GM19372 (cell line): ENCODE measurements around the gene TBC1D22A.
"Not testable (repeated sequence)": the region's sequence is repeated elsewhere in the genome, so short reads cannot be mapped to it uniquely, and the experiment has no call there.

ENCODE experiments used
- ATAC-seq: cut with Tn5 transposase; IDR thresholded peaks from one replicate; pipeline ENCODE4 v1.9.1; 2021; ENCODE audit warnings: mild to moderate bottlenecking, low read depth, moderate library complexity; ENCODE audit not compliant: unreplicated experiment

The TBC1D22A gene, protein sequence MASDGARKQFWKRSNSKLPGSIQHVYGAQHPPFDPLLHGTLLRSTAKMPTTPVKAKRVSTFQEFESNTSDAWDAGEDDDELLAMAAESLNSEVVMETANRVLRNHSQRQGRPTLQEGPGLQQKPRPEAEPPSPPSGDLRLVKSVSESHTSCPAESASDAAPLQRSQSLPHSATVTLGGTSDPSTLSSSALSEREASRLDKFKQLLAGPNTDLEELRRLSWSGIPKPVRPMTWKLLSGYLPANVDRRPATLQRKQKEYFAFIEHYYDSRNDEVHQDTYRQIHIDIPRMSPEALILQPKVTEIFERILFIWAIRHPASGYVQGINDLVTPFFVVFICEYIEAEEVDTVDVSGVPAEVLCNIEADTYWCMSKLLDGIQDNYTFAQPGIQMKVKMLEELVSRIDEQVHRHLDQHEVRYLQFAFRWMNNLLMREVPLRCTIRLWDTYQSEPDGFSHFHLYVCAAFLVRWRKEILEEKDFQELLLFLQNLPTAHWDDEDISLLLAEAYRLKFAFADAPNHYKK

DNA sequence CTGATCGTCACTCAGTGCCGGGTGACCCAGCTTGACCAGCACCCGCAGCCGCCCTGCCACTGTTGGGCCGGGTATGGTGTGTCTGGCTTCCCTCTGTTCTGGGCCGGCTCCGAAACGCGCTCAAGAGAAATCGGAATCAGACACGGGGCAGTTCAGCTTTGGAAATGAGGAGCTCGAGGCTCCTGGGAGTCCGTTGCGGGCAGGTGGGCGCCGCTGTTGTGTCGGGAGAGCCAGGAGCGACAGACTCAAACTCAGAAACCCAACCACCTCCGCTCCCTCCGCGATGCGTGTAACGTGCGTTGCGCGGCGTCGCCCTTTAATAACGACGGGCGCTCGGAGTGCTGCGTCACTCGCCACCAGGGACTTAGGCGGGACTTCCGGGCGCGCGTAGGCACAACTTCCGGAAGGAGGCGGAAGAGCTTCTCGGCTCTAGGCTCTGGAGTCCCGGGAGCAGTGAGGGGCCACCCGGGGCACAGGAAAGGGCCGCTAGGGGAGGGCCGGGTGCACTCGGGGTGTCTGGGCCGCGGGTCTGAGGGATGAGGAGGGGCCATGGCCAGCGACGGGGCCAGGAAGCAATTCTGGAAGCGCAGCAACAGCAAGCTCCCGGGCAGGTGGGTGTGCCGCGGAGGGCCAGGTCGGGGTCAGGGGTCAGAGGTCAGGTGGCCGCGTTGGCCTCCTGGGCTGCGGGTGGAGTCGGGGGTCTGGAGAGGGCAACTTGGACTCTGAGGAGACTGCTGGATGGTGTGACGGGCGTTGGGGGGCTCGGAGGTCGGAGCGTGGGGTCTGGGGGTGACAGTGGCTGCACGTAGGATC, at the start of gene TBC1D22A:
Gene TBC1D22A (plus strand): TSS at position 413 of the 813 bp plus-strand sequence. CDS start 137 bp downstream, at position 550.
- ATAC-seq, result peak; percentile 70

DNA sequence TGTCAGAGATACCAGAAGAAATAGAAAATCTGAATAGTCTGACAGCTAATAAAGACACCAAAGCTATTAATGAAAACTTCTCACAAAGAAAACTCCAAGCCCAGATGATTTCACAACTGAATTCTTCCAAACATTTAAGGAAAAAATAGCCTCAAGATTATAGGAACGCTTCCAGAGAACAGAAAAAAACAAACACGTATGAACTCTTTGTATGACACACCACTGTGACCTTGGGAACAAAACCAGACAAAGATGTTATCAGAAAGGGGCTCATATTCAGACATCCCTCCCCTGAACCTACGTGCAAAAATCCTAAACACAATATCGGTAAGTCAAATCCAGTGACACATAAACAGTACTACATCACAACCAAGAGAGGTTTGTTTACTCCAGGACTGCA, 47.9 kb upstream of the TBC1D22A start:
- ATAC-seq, result no peak

DNA sequence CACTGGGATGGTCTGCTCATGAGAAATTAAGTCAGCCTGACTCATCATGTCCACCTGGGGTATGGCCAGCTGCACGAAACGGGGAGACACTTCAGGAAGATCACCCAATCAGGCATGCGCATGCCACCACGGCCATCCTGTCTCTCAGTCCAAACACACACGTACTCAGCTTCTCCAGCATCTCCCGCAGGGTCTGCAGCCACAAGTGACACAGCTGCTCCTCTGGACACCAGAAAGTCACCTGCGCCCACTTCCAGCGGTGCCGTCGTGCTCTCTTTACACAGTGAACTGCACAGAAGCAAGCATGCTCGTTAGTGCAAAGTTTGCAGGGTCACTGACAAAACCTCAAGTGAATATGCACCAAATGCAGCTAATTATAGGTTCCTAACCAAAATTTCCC, 42.5 kb upstream of the TBC1D22A start:
- ATAC-seq, result no peak

DNA sequence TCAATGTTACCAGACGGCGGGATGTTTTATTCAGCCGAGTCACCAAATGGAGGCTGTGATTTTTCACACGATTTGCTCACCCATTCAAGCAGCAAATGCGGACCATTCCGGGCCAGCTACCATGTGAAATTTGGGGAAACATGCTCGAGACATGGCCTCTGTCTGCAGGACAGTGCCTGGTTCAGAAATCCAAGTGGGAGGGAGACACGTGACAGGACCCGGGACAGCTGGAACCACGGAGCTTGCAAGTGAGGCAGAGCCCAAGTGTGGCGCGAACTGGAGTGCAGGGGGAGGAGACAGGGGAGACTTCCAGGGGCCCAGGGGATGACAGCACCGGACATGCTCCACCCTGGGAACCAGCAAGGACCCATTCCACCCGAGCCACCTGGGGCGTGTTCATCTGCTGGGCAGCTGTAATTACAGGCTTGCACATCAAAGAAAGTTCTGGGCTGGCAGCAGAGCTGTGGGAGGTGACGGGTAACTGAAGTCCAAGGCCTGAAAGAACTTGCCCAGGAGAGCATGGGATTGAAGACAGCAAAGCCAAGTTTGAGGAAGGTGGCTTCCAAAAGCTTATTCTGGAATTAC, 40.9 kb upstream of the TBC1D22A start:
- ATAC-seq, result no peak

DNA sequence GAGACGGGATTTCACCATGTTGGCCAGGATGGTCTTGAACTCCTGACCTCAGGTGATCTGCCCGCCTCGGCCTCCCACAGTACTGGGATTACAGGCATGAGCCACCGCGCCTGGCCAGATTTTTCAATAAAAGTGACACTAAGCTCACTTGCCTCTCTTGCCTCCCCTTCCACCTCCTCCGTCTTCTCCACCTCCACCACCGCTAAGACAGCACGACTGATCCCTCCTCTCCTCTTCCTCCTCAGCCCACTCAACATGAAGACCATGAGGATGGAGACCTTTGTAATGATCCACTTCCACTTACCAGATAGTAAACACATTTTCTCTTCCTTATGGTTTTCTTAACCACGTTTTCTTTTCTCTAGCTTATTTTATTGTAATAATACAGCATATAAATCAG, 38.6 kb upstream of the TBC1D22A start:
- ATAC-seq, result no peak

DNA sequence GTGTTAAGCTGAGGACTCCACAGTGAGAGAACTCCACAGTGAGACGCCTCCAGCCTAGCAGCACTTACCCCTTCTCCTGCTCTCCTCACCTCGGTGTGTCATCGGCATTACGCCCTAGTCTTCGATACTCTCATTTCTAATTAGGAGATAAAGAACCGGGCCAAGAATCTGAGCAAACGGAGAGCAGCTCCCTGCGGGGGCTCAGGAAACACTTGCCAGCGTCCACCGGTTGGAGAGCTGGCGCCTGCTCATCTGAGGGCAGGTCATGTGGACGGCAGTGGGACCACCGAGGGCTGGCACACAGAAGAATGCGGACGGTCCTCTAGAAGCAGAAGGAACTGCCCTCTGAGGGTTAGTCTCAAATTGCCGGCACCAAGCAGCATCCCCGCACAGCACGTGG, 37.4 kb upstream of the TBC1D22A start:
- ATAC-seq, result no peak

DNA sequence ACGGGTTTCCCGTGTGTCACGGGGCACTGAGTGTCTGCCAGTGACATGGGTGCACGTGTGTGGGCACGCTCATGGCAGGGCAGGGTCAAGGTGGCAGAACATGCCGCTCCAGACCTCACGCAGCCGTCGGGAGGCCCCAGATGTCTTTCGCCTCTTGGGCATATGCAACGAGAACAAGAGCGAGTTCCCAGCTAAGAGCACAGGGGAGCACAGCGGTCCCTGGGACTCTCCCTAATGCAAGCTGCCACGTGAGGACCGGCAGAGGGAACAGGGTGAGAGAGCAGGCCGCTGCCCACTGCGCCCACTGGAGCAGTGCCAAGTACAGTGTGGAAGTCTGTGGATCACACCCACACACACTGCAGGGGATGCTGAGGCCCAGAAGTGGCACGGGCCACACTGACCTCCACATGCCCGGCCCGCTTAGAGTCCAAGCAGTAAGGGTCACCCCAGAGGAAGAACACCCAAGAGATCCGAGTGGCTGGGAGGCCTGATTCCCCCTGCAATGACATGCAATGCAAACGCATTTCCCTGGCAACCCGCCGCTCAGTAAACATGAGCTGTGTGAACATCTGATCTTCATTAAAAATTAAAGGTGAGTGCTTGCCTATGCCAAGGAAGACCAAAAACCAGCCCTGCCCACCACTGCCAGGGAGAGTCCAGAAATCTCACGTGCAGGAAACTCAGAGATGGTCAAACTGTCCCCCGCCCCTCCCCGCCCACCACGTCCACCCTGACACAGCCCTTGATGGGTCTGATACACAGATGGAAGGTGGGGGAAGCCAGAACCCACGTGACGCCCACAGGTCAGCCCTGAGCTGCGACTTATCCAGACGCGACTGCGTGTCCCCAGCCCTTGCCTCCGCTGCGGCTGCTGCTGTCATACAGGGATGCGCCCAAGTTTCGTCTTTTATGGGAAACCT, 36.1 kb upstream of the TBC1D22A start:
- ATAC-seq, result no peak

DNA sequence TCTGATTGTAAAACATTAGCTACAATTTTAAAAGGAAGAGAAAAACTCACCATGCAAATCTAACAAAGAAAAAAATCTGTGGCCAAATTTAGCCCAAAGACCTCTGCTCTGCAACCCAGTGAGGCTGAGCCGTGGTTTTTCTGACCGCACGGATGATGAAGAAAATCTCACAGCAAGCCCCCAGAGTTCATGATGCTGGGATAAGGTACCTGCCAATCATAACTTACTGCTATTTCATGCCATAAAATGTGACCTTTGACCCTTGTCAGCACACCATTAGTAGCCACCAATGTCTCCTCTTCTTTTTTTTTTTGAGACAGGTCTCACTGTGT, 35.5 kb upstream of the TBC1D22A start:
- ATAC-seq, result no peak

DNA sequence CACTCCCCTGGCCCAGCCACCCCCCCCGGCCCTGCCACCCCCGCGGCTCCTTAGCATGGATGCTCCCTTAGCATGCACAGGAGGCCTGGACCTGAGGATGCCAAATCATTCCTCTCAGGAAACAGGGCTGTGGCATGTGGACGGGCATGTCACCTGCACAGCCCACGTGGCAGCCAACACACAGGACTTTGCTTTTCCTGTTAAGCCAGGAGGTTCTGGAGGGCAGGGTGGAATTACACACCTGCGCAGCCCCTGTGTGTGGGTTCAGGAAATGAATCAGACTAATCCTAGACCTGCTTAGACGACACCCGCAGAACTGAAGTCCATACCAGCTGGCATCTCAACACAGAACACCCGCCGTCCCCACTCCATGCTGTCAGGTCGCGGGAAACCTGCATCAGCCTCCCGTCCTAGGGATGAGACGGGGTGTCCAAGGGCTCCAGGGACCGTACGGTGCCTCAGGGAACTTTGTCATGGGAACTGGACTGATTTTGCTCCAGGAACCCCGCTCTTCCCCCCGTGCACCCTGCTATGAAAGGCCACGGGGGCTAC, 34.6 kb upstream of the TBC1D22A start:
- no peak for ATAC-seq

DNA sequence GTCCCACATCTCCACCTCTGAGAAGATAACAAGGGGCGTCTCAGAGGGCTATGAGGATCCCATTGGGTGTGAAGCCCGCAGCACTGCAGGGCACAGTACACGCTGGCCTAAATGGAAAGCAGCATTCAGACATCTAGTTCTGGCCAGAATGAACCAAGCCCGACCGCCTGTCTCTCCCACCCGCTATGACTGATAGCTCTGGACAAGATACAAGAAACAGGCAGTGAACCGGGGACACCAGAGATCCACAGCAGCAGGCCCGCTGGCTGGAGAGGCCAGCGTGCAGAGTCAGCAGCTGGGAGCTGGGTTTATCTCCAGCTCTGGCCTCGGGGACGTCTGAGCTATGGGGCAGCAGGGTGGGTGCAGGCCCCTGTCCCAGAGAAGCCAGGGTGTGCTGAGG, 34.0 kb upstream of the TBC1D22A start:
- ATAC-seq, result no peak

DNA sequence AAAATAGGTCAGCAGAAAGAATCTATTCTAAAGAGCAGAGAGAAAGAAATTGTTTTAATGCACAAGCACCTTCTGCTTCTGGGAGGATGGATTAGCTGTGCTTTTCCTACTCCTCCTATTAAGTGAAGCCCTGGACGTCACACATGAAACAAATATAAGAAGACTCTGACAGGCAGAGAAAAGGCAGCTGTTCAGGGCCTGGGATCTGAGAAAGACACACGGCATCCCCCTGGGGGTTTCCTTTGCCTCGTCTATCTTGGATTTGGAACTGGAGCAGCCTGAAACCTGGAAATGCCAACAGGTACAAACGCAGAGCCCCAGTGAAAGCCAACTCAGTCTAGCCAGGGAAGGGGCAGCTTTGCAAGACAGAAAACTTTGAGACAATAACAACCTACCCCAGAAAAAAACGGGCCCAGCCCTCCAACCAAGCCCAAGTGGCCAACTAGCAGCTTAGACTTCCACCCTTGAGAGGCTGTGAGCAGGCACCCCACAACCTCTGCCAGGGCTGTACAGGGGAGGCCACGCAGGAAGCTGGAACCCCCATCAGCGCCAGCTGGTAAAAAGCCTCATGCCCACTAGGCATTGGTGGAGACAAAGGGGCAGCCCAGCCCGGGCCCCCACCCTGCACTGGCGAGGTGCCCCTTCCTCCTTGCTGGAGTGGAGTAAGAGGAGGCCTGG, 31.7 kb upstream of the TBC1D22A start:
- no peak for ATAC-seq

DNA sequence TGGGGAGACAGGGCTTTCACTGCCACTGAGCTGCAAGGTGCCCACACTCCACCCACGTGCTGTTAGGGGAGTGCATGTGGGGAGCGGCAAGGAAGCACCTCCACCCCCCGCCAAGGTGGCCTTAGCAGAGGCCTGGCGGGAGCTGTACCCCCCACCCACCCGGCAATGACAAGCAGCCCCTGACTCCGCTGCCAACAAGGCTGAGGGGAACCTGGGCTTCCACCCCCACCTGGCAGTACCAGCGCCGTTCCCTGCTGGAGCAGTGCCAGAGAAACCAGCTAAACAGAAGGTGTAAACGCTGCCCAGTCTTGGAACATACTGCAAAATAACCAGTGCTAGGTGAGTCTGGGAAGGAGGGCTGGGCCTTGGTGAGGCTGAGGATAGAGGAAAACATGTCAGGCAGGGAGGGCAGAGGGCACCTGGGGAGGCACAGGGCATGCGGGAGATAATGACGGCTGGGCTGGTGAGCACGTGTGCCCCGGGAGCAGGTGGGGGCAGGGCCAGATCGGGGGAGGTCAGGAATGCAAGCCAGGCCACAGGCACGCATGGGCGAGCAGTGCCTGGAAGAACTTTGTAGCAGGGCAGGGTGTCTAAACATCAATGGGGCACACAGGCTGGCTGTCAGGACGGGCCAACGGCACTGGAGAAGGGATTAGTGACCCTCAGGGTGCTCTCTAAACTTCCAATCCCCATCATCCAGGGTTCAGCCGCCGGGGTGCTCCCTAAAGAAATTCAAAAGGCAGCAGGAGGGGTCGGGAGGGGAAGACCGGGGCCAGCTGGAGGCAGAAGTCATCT, 31.0 kb upstream of the TBC1D22A start:
- ATAC-seq, result no peak

DNA sequence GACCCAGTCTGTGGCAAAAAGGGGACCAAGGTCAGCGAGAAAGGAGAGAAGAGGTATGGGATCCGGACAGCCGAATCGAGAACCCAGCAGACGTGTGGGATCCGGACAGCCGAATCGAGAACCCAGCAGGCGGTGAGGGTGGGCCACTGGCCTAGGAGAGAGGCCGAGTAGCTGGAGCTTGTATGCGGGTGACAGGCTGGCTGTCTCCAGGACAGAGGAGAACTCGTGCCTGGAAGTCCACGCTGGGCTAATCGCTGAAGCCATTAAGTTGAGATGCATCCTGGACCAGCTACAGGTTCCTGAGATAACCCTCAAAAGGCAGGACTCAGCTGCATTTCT, 30.4 kb upstream of the TBC1D22A start:
- no peak for ATAC-seq

DNA sequence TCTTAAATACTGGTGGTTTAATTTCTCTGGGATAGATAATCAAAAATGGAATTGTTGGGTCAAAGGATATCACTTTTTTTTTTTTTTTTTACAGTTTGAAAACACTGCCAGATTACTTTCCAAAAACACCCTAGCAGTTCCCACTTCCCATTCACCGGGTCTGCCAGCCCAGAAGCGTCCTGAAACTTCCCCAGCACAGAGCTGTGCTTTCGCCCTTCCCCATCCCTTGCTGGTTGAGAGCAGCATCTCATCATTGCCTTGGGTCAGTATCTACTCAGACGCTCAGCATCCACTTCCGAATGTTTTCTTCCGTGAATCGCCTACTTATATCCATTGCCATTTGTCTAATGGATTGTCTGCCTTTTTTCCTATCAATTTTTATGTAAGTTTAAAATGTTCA, 29.9 kb upstream of the TBC1D22A start:
- ATAC-seq, result no peak

DNA sequence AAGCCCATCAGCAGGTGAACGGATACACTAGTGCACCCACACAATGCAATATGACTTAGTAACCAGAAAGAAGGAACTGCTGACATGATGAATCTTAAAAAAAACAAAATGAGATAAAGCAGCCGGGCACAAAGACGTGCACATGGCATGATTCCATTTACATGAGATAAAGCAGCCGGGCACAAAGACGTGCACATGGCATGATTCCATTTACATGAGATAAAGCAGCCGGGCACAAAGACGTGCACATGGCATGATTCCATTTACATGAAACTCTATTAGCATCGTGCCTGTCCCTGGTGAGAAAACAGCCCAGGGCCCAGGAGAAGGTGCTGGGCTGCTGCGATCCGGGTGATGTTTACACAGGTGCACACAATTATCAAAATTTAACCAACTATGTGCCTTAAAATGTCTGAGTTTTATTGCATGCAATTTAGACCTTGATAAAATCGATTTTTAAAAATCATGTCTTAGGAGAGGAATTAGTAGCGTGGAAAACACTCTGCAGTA, 28.2 kb upstream of the TBC1D22A start:
- ATAC-seq, result not testable (repeated sequence)

DNA sequence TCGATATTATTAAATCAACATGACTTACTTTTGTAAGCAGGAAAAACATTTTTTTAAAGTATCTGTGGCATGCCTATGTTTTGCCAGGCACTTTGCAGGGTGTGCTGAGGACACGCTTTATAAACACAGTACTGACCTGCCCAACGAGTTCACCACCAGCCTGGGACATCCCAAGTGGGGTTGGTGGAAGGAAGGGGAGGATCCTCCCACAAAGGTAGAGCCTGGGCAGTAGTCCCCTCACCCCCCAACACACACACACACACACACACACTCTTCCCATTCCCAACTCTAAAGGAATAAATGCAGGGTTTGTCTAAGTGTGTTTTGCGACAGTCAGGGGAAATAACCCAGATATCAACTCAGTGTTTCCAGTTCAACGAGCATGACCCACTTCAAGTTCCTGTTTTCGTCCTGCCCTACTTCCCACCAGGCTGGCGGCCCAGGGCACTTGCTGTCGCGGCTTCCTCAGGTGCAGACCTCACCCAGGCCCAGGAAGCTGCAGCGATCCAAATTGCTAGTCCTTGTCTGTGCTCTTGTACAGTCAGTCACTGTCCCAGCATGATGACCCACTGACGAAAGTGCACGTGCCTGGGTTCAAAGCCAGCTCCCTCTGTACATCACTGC, 27.5 kb upstream of the TBC1D22A start:
- no peak for ATAC-seq

DNA sequence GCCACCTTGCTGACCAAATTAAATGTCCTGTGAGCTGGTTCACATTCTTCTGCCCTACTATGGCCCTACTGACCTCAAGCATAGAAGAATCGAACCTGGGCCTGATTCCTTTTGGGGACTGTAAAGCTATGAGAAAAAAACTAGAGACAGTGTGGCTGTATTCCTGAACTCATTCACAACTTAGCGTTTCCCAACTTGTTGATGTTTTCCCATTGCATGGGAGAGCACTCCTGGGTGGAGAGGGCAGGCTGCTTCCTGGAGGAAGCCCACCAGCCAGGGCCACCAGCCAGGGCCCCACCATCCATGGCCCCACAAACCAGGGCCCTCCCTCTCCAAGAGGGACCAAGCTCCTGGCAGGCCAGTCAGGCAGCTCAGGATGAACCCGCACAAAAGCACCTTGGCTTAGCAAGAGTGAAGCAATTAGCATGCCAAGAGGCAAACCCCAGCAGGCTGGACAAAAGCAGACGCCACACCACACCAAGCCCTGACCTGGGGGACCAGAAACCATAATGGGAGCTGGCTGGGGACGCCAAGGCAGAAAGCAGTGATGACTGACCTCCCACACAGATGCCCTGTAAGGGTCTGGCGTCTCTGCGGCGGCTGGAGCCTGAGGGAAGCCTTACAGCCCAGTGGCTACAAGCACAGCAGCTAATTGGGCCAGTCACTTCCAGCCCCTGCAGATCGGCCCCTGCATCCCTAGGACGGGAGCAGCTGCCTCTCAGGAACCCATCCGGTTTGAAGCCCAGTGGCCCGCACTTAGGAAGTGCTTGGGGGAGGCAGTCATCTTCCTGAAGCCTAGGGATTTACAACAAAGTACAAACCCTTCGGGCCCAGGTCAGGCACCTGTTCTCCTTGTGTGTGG, 26.5 kb upstream of the TBC1D22A start:
- no peak for ATAC-seq
